HEK293 (cell line): ENCODE data around the gene STRN4.

Experiments
- CTCF ChIA-PET: fragments of 350-600 bp; formaldehyde crosslinking; extraction: SDS; loops from one replicate; lab custom pipeline; 2021; ENCODE audit warnings: antibody characterized with exemption; lab: Yijun Ruan, JAX
- POLR2A ChIA-PET: fragments of 300-600 bp; formaldehyde crosslinking; extraction: SDS; loops from one replicate; lab custom pipeline; 2020; ENCODE audit warnings: antibody characterized with exemption, inconsistent platforms; lab: Yijun Ruan, JAX
- H3K27ac ChIP-seq: fragments of 200-500 bp; sonication (Bioruptor generic); 2 replicates; pipeline ENCODE4 v1.5.1; 2014; ENCODE audit warnings: low read depth, low read length, control low read depth, inconsistent platforms; ENCODE audit errors: extremely low read depth
- H3K36me3 ChIP-seq, 2 experiments: fragments of 200-500 bp in 1 of 2; sonication (Bioruptor generic) in 1 of 2; 1 replicate in 1 of 2; 2 replicates in 1 of 2; pipeline ENCODE4 v1.5.1; 2014 to 2017; ENCODE audit warnings: inconsistent platforms in 2 of 2, low read length in 2 of 2; ENCODE audit not compliant: control insufficient read depth in 2 of 2, insufficient read depth in 1 of 2
- H3K4me1 ChIP-seq: fragments of 200-500 bp; sonication (Bioruptor generic); 2 replicates; pipeline ENCODE4 v1.5.1; 2014; ENCODE audit warnings: mild to moderate bottlenecking, low read length, inconsistent platforms; ENCODE audit not compliant: control insufficient read depth, insufficient read depth
- H3K4me3 ChIP-seq: 2 replicates; pipeline ENCODE4 v1.5.1; 2011; ENCODE audit warnings: low read depth, mild to moderate bottlenecking, control low read depth, low read length, moderate library complexity
- H3K9me3 ChIP-seq: fragments of 200-500 bp; sonication (Bioruptor generic); 2 replicates; pipeline ENCODE4 v1.5.1; 2014; ENCODE audit warnings: low read depth, low read length, inconsistent platforms; ENCODE audit not compliant: control insufficient read depth, insufficient read depth
- ATF2 ChIP-seq: fragments of 450-650 bp; formaldehyde crosslinking; IDR thresholded peaks from 2 replicates; pipeline ENCODE4 v1.5.1; 2016; ENCODE audit warnings: missing biosample characterization, missing genetic modification characterization, low read depth
- CTCF ChIP-seq: fragments of 450-650 bp; formaldehyde crosslinking; IDR thresholded peaks from 2 replicates; pipeline ENCODE4 v1.5.1; 2016; ENCODE audit warnings: missing biosample characterization, missing genetic modification characterization
- GLIS1 ChIP-seq: fragments of 450-650 bp; formaldehyde crosslinking; IDR thresholded peaks from 2 replicates; pipeline ENCODE4 v1.5.1; 2016; ENCODE audit warnings: missing biosample characterization, missing genetic modification characterization
- HIC1 ChIP-seq: fragments of 450-650 bp; formaldehyde crosslinking; IDR thresholded peaks from 2 replicates; pipeline ENCODE4 v1.5.1; 2016; ENCODE audit warnings: missing biosample characterization, missing genetic modification characterization
- PATZ1 ChIP-seq: fragments of 450-650 bp; formaldehyde crosslinking; IDR thresholded peaks from 2 replicates; pipeline ENCODE4 v1.5.1; 2016; ENCODE audit warnings: missing biosample characterization, missing genetic modification characterization
- YY1 ChIP-seq: fragments of 450-650 bp; formaldehyde crosslinking; IDR thresholded peaks from 2 replicates; pipeline ENCODE4 v1.5.1; 2018; ENCODE audit warnings: missing biosample characterization, missing genetic modification characterization
- ZIC2 ChIP-seq: fragments of 450-650 bp; formaldehyde crosslinking; IDR thresholded peaks from 2 replicates; pipeline ENCODE4 v1.5.1; 2016; ENCODE audit warnings: missing biosample characterization, missing genetic modification characterization
- ZNF19 ChIP-seq: fragments of 450-650 bp; formaldehyde crosslinking; IDR thresholded peaks from 2 replicates; pipeline ENCODE4; 2016; ENCODE audit warnings: missing biosample characterization, missing genetic modification characterization, low read depth
- ZNF248 ChIP-seq: fragments of 450-650 bp; formaldehyde crosslinking; IDR thresholded peaks from 2 replicates; pipeline ENCODE4 v1.5.1; 2017; ENCODE audit warnings: missing biosample characterization, missing genetic modification characterization
- ZNF292 ChIP-seq: fragments of 450-650 bp; formaldehyde crosslinking; IDR thresholded peaks from 2 replicates; pipeline ENCODE4 v1.5.1; 2016; ENCODE audit warnings: low read depth, missing biosample characterization, missing genetic modification characterization, borderline replicate concordance
- ZNF366 ChIP-seq: fragments of 450-650 bp; formaldehyde crosslinking; conservative IDR thresholded peaks from 2 replicates; pipeline ENCODE4 v1.5.1; 2016; ENCODE audit warnings: missing biosample characterization, missing genetic modification characterization
- ZNF449 ChIP-seq: fragments of 450-650 bp; formaldehyde crosslinking; IDR thresholded peaks from 2 replicates; pipeline ENCODE4 v1.5.1; 2017; ENCODE audit warnings: missing biosample characterization, mild to moderate bottlenecking, missing genetic modification characterization, moderate library complexity
- ZNF513 ChIP-seq: fragments of 450-650 bp; IDR thresholded peaks from 2 replicates; pipeline ENCODE4 v1.5.1; 2018; ENCODE audit warnings: missing biosample characterization, missing genetic modification characterization
- ZNF654 ChIP-seq: fragments of 450-650 bp; formaldehyde crosslinking; IDR thresholded peaks from 2 replicates; pipeline ENCODE4 v1.5.1; 2016; ENCODE audit warnings: low read depth, missing biosample characterization, missing genetic modification characterization
- ZNF692 ChIP-seq: fragments of 450-650 bp; formaldehyde crosslinking; IDR thresholded peaks from 2 replicates; pipeline ENCODE4 v1.5.1; 2016; ENCODE audit warnings: missing biosample characterization, missing genetic modification characterization
- ZNF76 ChIP-seq: fragments of 450-650 bp; formaldehyde crosslinking; IDR thresholded peaks from 2 replicates; pipeline ENCODE4; 2016; ENCODE audit warnings: low read depth, missing biosample characterization, missing genetic modification characterization, borderline replicate concordance

Gene STRN4

GRCh38 chr19:46728693-46729339 is 17.4 kb downstream of the STRN4 start (continued):
- no peak for TF ChIP-seq HIC1
- TF ChIP-seq ZNF692 (tag by site-specific recombination), result peak; percentile 41; the same call in 1 of the 2 replicates
- TF ChIP-seq GLIS1, result peak; percentile 12; the same call in 1 of the 2 replicates
- TF ChIP-seq ZNF513 (tag by site-specific recombination), result peak; percentile 61
- TF ChIP-seq ZNF654 (tag by site-specific recombination), result peak; percentile 47
- TF ChIP-seq ZNF292 (tag by site-specific recombination), result no peak
- TF ChIP-seq ZIC2 (tag by site-specific recombination), result 0 out of 2 replicates have a peak, but pooled peaks have one; percentile 26
- TF ChIP-seq ZNF449 (tag by site-specific recombination), result no peak
- peak; percentile 36; the same call in 1 of the 2 replicates for TF ChIP-seq PATZ1 (tag by site-specific recombination)
- TF ChIP-seq YY1 (tag by site-specific recombination), result no peak

- CTCF ChIA-PET, result interaction anchor here (0.5 to 6.3 kb wide), 28 partner anchors 9 to 360 kb away, joined by 3 to 69 read pairs (median 4); partner anchors contain the start of gene DACT3
- H3K36me3 ChIP-seq, result peaks cover 28 to 99% of the 10 kb centered on the region in 2 experiments; a peak in 2 of 3 replicates
- H3K27ac ChIP-seq, result no peak overlapping the region
- TF ChIP-seq CTCF (tag by site-specific recombination) (no peak), ZNF366 (tag by site-specific recombination) (no peak), ZNF76 (no peak), ZNF692 (tag by site-specific recombination) (no peak), ZNF19 (tag by site-specific recombination) (no peak), ZNF248 (no peak), ATF2 (no peak)
- TF ChIP-seq, all 188 proteins: peak for 0
- Histone ChIP-seq H3K4me3 (no peak overlapping the region), H3K4me1 (no peaks in the 10 kb centered on the region; the same call in 1 of the 2 replicates), H3K9me3 (no peaks in the 10 kb centered on the region)
- POLR2A ChIA-PET, result interaction anchor here (0.8 kb wide), 1 partner anchor 9 kb away, joined by 3 read pairs; no protein-coding TSS in a partner anchor
These were observed 18.0 kb downstream of the STRN4 start for GRCh38 chr19:46728208-46728607.
